ENCODE measurements around the gene CFAP99. TPM values are rescaled to one million over a fixed set of nuclear protein-coding genes. Genes with fewer than 3 reads are reported as not detected.

CFAP99 gene
- total and polyA plus RNA-seq, 9 of the 15 experiments (the other 6 are each of a cell fraction or from before 2014, with no cell fraction given), result 0.07 to 0.18 (median 0.09) TPM; not detected in 6

- TF ChIP-seq, protein P1, sequence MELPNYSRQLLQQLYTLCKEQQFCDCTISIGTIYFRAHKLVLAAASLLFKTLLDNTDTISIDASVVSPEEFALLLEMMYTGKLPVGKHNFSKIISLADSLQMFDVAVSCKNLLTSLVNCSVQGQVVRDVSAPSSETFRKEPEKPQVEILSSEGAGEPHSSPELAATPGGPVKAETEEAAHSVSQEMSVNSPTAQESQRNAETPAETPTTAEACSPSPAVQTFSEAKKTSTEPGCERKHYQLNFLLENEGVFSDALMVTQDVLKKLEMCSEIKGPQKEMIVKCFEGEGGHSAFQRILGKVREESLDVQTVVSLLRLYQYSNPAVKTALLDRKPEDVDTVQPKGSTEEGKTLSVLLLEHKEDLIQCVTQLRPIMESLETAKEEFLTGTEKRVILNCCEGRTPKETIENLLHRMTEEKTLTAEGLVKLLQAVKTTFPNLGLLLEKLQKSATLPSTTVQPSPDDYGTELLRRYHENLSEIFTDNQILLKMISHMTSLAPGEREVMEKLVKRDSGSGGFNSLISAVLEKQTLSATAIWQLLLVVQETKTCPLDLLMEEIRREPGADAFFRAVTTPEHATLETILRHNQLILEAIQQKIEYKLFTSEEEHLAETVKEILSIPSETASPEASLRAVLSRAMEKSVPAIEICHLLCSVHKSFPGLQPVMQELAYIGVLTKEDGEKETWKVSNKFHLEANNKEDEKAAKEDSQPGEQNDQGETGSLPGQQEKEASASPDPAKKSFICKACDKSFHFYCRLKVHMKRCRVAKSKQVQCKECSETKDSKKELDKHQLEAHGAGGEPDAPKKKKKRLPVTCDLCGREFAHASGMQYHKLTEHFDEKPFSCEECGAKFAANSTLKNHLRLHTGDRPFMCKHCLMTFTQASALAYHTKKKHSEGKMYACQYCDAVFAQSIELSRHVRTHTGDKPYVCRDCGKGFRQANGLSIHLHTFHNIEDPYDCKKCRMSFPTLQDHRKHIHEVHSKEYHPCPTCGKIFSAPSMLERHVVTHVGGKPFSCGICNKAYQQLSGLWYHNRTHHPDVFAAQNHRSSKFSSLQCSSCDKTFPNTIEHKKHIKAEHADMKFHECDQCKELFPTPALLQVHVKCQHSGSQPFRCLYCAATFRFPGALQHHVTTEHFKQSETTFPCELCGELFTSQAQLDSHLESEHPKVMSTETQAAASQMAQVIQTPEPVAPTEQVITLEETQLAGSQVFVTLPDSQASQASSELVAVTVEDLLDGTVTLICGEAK (IDR thresholded peaks at IDR 0.05), result no peak
- TF ChIP-seq, protein P1 (CRISPR knock-in tag; IDR thresholded peaks at IDR 0.05), result no peak
- TF ChIP-seq MAFG (tag; conservative IDR thresholded peaks at IDR 0.05), result no peak
- no peak for TF ChIP-seq U2AF1 (optimal IDR thresholded peaks at IDR 0.05; ENCODE audit: low read depth, low read length)
- no peak for TF ChIP-seq L3MBTL2 (IDR thresholded peaks at IDR 0.05)
- TF ChIP-seq, protein P2, sequence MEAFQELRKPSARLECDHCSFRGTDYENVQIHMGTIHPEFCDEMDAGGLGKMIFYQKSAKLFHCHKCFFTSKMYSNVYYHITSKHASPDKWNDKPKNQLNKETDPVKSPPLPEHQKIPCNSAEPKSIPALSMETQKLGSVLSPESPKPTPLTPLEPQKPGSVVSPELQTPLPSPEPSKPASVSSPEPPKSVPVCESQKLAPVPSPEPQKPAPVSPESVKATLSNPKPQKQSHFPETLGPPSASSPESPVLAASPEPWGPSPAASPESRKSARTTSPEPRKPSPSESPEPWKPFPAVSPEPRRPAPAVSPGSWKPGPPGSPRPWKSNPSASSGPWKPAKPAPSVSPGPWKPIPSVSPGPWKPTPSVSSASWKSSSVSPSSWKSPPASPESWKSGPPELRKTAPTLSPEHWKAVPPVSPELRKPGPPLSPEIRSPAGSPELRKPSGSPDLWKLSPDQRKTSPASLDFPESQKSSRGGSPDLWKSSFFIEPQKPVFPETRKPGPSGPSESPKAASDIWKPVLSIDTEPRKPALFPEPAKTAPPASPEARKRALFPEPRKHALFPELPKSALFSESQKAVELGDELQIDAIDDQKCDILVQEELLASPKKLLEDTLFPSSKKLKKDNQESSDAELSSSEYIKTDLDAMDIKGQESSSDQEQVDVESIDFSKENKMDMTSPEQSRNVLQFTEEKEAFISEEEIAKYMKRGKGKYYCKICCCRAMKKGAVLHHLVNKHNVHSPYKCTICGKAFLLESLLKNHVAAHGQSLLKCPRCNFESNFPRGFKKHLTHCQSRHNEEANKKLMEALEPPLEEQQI (IDR thresholded peaks at IDR 0.05), result no peak
Observed at GRCh38 chr4:2423695-2424094, 4.9 kb downstream of the CFAP99 start (continued).

Data from K562 (cell line).